GM12892 (cell line): ENCODE results near the gene FOXE1.

Experiments used
- POLR2A ChIP-seq: IDR thresholded peaks from 2 replicates; pipeline ENCODE4 v1.6.1; 2011; ENCODE audit warnings: low read depth, low read length, control low read depth
- POLR2AphosphoS5 ChIP-seq: IDR thresholded peaks from 2 replicates; pipeline ENCODE4 v1.6.1; 2011; ENCODE audit warnings: low read depth, low read length, control low read depth

DNA sequence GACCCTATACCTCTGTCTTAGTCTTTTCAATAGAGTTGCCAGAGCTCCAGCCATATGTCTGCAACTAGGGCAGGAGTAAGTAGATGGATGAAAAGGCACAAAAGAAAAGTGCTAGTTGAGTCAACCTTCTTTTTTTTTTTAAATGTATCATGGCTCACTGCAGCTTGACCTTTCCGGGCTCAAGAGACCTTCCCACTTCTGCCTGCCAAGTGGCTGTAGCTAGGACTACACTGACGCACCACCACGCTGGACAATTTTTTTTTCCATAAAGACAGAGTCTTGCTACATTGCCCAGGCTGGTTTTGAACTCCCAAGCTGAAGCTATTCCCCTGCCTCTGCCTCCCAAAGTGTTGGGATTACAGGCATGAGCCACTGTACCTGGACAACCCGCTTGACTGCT is 27.3 kb downstream of the FOXE1 start:
- TF ChIP-seq POLR2AphosphoS5 (no peak), POLR2A (no peak)
